KMS-11 (cell line): Measurements from ENCODE around the gene HEXIM2.

Experiments used
- H2AFZ ChIP-seq: fragments of 200-600 bp; sonication (generic); 2 replicates; pipeline ENCODE4 v1.6.1; 2016; ENCODE audit warnings: antibody characterized with exemption, mixed run types, low read depth
- H3K27ac ChIP-seq: fragments of 200-600 bp; sonication (generic); 2 replicates; pipeline ENCODE4 v1.6.1; 2016; ENCODE audit warnings: mild to moderate bottlenecking, mixed run types
- H3K27me3 ChIP-seq: fragments of 200-600 bp; sonication (generic); 2 replicates; pipeline ENCODE4 v1.6.1; 2017; ENCODE audit warnings: mild to moderate bottlenecking, low read depth, mixed run types, moderate library complexity; ENCODE audit not compliant: insufficient read depth
- H3K36me3 ChIP-seq: fragments of 200-600 bp; sonication (generic); 2 replicates; pipeline ENCODE4 v1.6.1; 2017; ENCODE audit warnings: mild to moderate bottlenecking, mixed run types; ENCODE audit not compliant: insufficient read depth
- H3K4me1 ChIP-seq: fragments of 200-600 bp; sonication (generic); 2 replicates; pipeline ENCODE4 v1.6.1; 2016; ENCODE audit warnings: mild to moderate bottlenecking, low read depth, mixed run types; ENCODE audit not compliant: poor library complexity, severe bottlenecking
- H3K4me2 ChIP-seq: fragments of 200-600 bp; sonication (generic); 2 replicates; pipeline ENCODE4 v1.7.0; 2016; ENCODE audit warnings: mild to moderate bottlenecking, mixed run types
- H3K4me3 ChIP-seq: fragments of 200-600 bp; sonication (generic); IDR thresholded peaks from 2 replicates; pipeline ENCODE4 v1.6.1; 2017; ENCODE audit warnings: low read depth, low read length, mixed read lengths; ENCODE audit not compliant: insufficient read depth
- H3K79me2 ChIP-seq: fragments of 200-600 bp; sonication (generic); 2 replicates; pipeline ENCODE4 v1.6.1; 2016; ENCODE audit warnings: low read depth, mixed run types; ENCODE audit not compliant: insufficient read depth
- H3K9ac ChIP-seq: fragments of 200-600 bp; sonication (generic); 2 replicates; pipeline ENCODE4 v1.6.1; 2016; ENCODE audit warnings: mild to moderate bottlenecking, mixed run types
- H4K20me1 ChIP-seq: fragments of 200-600 bp; sonication (generic); 2 replicates; pipeline ENCODE4 v1.6.1; 2016; ENCODE audit warnings: mild to moderate bottlenecking, mixed run types; ENCODE audit not compliant: insufficient read depth
- TF ChIP-seq, protein P1 (sequence below): fragments of 200-600 bp; sonication (generic); conservative IDR thresholded peaks from 2 replicates; pipeline ENCODE4 v1.6.1; 2017; ENCODE audit warnings: low read depth, mild to moderate bottlenecking, antibody characterized with exemption, low read length, moderate library complexity, mixed read lengths

Gene HEXIM2

DNA sequence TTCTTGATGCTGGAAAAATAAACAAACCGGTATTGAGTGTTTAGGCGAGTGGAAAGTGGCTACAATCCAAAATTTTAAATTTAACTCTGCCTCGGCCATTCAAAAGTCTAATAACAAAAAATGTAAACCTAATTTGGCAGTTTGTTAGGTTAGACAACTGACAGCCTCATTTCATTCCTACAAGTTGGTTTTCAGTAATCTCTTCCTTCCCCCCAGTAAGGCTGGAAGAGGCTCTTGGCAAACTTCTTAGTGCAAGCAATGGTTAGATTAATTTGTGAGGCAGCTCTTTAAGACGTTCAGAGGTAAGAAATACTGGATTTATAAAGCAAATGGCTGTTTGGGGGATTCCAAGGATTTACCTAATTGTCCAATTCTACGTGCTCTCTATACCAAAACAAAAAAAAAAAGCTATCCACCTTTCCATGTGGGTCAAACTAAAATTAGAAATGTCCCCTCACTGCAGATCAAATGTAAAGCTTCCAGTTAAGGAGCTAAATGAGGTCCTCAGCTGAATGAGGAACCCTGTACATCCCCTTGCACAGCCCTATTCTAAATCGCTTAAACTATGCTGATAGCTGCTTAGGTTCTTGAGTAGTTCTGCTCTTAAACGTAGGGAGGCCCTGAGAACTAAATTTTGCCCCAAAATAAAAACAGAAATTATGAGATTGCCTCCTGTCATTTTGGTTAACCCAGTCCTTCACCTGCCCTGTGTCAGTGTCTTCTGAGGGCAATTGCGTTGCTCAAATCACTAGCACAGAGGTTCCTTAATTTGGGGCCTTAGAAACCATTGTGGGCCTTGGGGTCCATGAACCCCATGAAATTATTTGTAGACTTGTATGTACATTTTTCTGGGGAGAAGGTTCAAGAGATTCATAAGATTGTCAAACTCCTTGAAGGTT, 10.5 kb upstream of the HEXIM2 start:
- Histone ChIP-seq H3K36me3 (no peaks in the 10 kb centered on the region), H3K79me2 (peaks cover 19% of the 10 kb centered on the region; the same call in 1 of the 2 replicates), H3K4me2 (peak overlapping the region; percentile 93), H3K27me3 (no peaks in the 10 kb centered on the region), H2AFZ (no peak overlapping the region), H3K4me1 (peaks cover 46% of the 10 kb centered on the region), H3K9ac (peak overlapping the region; percentile 58; the same call in 1 of the 2 replicates), H3K27ac (peak overlapping the region; percentile 90; the same call in 1 of the 2 replicates), H4K20me1 (no peaks in the 10 kb centered on the region), H3K4me3 (no peak overlapping the region)
- TF ChIP-seq, protein P1, sequence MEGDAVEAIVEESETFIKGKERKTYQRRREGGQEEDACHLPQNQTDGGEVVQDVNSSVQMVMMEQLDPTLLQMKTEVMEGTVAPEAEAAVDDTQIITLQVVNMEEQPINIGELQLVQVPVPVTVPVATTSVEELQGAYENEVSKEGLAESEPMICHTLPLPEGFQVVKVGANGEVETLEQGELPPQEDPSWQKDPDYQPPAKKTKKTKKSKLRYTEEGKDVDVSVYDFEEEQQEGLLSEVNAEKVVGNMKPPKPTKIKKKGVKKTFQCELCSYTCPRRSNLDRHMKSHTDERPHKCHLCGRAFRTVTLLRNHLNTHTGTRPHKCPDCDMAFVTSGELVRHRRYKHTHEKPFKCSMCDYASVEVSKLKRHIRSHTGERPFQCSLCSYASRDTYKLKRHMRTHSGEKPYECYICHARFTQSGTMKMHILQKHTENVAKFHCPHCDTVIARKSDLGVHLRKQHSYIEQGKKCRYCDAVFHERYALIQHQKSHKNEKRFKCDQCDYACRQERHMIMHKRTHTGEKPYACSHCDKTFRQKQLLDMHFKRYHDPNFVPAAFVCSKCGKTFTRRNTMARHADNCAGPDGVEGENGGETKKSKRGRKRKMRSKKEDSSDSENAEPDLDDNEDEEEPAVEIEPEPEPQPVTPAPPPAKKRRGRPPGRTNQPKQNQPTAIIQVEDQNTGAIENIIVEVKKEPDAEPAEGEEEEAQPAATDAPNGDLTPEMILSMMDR, result no peak

DNA sequence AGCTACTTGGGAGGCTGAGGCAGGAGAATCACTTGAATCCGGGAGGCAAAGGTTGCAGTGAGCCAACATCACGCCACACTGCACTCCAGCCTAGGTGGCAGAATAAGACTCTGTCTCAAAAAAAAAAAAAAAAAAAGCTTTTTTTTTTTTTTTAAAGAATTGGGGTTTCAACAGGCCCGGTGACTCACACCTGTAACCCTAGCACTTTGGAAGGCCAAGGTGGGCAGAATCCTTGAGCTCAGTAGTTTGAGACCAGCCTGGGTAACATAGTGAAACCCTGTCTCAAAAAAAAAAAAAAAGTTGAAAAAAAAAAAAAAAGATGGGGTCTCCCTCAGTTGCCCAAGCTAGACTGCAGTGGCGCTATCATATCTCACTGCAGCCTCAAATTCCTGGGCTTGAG, 6.6 kb upstream of the HEXIM2 start:
- peaks cover 53% of the 10 kb centered on the region for H3K4me1 ChIP-seq
- no peak overlapping the region for H3K9ac ChIP-seq
- no peak overlapping the region for H2AFZ ChIP-seq
- no peak overlapping the region for H3K4me3 ChIP-seq
- no peaks in the 10 kb centered on the region for H3K36me3 ChIP-seq
- no peaks in the 10 kb centered on the region for H3K27me3 ChIP-seq
- no peaks in the 10 kb centered on the region for H4K20me1 ChIP-seq
- H3K79me2 ChIP-seq, result peaks cover 29% of the 10 kb centered on the region
- H3K27ac ChIP-seq, result no peak overlapping the region; the same call in 1 of the 2 replicates
- TF ChIP-seq, protein P1, result no peak
- no peak overlapping the region for H3K4me2 ChIP-seq

DNA sequence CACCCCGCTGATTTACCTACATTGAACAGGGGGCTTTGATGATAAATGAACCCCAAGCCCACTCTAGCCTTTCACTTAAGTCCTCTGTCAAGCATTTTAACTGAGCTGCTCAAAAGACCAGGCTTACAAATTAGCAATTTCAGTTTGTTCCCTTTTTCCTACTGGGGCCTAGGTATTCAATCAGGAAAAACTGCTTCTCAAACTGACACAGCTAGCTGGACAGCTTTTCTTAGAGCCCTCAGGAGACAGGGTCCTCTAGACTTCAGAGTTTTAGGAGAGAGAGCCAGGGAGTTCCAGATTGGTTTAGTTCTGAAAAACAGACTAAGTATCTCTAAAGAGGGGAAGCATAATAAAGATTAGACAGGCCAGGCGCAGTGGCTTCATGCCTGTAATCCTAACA, 6.2 kb upstream of the HEXIM2 start:
- Histone ChIP-seq H3K4me1 (peaks cover 54% of the 10 kb centered on the region), H3K4me2 (no peak overlapping the region), H3K27ac (no peak overlapping the region; the same call in 1 of the 2 replicates), H3K9ac (no peak overlapping the region), H3K36me3 (no peaks in the 10 kb centered on the region), H3K4me3 (no peak overlapping the region), H2AFZ (no peak overlapping the region), H3K27me3 (no peaks in the 10 kb centered on the region), H3K79me2 (peaks cover 34% of the 10 kb centered on the region), H4K20me1 (no peaks in the 10 kb centered on the region)
- TF ChIP-seq, protein P1, result no peak

DNA sequence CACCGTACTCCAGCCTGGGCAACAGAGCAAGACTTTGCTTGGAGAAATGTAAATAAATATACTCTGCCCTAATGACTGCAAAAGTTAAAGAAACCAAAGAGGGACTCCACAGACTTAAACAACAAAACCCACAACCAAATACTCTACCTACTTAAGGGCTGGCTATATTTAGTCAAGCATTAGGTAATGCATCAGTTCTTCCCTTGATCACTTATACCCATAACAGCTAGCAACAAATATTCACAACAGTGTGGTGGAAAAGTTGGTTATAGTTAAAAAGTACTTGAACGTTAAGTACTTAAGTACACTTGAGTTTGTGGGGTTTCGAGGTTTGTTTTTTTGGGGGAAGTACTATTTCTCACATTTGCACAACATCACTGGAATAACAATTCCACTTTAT, 5.4 kb upstream of the HEXIM2 start:
- TF ChIP-seq, protein P1, result no peak
- Histone ChIP-seq H3K27me3 (no peaks in the 10 kb centered on the region), H4K20me1 (no peaks in the 10 kb centered on the region), H3K4me1 (peaks cover 46% of the 10 kb centered on the region), H3K9ac (no peak overlapping the region), H2AFZ (no peak overlapping the region), H3K4me3 (no peak overlapping the region), H3K36me3 (no peaks in the 10 kb centered on the region), H3K27ac (no peak overlapping the region), H3K4me2 (no peak overlapping the region), H3K79me2 (peaks cover 35% of the 10 kb centered on the region)
